AG20443 (cell line): ENCODE results near the gene PSAT1.

Experiments used
- DNase-seq: peaks from one replicate; pipeline ENCODE4 v3.0.0; 2012; ENCODE audit warnings: low spot score, mixed read lengths

Gene PSAT1

DNA sequence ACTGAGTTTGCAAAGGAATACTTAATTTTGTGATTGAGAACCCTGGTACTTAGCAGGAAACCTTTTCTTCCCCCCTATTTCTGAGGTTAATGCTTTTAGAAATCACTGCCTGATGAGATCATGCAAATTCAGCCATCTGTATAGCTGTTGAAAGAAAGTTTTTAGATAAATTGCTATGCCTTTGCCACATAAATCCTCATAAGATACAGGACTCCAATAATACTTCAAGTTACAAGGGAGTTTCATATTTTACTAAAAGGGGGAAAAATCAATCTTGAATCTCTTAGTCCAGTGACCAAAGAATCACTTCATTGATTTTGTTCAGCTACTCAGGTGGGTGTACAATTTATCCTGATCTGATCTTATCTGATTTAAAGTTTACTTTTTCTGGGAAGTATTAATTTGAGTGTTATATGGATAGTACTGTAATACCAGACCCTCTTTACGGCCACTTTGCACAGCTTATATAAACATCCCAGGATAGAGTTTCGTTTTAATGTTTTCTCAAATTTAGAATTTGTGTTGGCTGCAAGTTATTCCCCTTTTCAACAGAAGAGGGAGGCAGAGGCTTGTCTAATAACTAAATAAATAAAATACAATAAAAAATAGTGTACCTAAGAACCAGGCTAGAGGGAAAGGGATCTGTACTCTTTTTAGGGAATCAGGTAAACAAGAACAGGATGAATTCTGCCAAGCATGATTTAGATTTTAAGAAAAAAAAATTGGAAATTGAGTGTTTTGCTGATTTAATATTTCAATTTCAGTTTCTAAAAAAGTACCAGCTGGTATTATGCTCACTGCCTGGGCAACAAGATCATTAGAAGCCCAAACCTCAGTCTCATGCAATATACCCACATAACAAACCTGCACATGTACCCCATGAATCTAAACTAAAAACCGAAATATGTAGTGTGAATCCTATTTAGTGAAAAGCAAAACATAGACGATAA is 69.1 kb downstream of the PSAT1 start:
- DNase-seq, result peak; percentile 30

DNA sequence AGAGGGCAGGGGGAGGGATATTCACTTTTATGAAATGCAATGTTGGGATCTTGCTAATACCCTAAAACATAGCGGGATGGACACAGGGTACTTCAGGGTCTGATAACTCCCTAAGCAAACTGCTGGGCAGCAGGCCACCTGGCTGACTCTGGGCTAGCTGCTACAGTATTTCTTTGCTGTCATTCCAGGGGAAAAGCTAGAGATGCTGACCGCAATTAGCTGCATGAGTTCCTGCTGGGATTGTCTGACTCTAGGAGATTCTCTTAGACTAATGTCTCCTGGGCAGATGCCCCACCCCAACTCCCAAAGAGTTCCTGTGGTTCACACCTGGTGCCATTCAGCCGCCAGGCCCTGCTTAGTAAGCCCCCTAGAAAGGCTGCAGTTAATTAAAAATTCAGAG is 69.9 kb downstream of the PSAT1 start:
- no peak for DNase-seq

DNA sequence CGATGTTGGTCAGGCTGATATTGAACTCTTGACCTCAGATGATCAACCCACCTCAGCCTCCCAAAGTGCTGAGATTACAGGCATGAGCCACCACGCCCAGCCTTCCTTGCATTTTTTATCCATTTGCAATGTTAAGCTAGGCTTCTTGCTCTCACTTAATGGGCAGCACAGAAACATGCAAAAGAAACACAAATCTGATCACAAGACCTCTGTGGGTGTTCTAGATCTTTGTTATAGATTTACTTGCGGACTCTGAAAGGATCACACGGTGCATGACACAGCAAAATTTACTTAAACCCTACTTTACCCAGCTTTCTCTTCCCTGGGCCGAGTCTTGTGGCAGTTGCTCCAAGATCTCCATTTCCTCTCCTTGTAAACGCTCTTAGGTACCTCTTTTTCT is 71.3 kb downstream of the PSAT1 start:
- no peak for DNase-seq

DNA sequence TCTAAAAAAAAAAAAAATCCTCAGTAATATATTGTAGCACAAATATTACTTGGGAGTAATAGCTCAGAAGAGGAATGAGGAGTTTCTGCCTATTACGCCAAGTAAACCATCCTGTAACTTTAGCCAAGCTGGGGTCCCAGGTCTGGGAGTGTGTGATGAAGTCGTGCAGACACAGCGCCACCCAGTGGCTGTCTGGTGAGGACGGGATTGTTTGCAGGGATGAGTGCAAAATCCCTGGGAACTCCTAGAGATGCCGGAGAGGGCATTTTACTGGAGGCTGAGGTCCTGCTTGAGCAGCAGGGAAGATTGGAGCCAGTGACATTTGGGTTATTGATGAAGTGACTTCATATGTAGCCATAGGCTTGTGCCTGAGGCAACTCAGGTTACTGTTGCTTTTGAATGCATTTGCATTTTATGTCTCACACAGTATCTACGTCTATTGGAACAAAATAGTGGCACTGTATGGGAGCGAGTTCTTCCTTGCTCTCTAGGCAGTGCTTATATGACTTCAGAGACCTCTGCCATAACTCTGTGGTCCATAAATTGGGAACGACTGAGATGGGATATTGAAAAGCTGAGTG is 72.8 kb downstream of the PSAT1 start:
- peak; percentile 78 for DNase-seq

DNA sequence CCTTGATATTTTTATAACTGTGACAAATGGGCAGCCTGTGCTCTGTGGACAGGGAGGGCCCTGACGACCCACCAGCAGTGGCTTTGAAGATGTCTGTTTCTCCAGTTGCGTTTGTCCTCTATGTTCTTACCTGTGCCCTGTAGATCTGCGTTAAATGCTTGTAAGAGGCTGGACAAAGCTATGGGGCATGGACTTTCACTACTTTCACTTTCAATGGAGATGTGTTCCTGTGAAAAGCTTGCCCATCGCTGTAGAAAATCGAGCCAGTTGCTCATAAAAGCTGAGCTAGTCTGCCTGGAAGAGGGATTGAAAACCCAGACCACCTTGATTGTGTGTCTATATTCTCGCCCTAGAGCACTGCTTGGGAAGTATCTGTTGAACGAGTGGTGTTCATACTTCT is 74.1 kb downstream of the PSAT1 start:
- no peak for DNase-seq

DNA sequence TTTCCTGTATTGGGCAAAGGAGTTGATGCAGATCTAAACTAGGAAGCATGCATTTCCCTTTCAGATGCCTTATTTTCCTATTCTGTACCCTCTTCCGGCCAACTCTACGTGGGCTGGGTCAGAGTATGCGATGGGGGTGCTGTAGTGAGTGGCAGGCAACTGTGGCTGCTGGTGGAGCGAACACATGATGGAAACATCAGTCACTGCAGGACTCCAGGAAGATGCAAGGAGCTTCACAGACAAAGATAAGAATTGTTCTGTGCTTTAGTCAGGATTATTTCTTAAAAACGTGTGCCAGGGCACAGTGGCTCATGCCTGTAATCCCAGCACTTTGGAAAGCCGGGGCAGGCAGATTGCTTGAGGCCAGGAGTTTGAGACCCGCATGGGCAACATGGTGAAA is 75.1 kb downstream of the PSAT1 start:
- DNase-seq, result no peak
